ENCODE results near the gene SSBP4. TPM values are rescaled to one million over a fixed set of nuclear protein-coding genes. Genes with fewer than 3 reads are reported as not detected.

SSBP4 gene
- total RNA-seq, 1 donor from 2014 or later = 28.5 TPM

DNA sequence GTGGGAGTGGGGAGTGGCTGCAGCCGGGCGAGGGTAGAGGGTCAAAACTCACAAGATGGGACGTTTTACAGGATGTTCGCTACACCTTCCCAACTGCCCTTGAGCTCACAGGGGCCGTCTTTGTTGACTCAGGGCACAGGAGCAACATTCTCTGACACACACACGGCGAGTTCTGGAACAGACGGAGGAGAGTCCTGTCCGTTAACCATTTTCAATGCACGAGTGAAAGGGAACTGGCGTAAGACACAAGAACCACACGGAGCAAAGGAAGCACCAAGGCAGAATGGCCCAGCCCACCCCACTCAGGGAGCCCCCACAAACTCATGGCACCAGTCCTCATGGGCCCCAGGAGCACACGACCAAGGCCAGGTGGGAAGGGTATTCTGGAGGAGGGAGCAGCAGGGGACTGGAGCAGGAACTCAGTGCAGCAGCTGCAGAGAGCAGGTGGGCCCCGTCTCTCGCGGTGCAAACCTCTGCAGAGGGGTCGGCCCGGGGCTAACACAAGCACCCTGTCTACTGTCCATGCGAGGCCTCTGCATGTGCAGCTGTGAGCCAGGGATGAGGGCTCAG, 56.6 kb downstream of the SSBP4 start:
- ATAC-seq (ENCODE audit: low read depth) (no peak), DNase-seq (no peak)
- ChIA-PET CTCF (no interaction called here), POLR2A (no interaction called here)
- intact Hi-C loops (cut with micrococcal nuclease) = no loop called here
- peaks cover 25% of the 10 kb centered on the region for H3K36me3 Mint-ChIP-seq (ENCODE audit: low read depth)
- H3K4me1 Mint-ChIP-seq = peaks cover 52% of the 10 kb centered on the region
- no peaks in the 10 kb centered on the region for H3K27me3 Mint-ChIP-seq
- no peaks in the 10 kb centered on the region for H3K9me3 Mint-ChIP-seq
- H3K27ac Mint-ChIP-seq = no peak overlapping the region
- TF ChIP-seq CTCF (IDR thresholded peaks at IDR 0.05) = no peak
- H3K4me3 Mint-ChIP-seq = no peak overlapping the region

GRCh38 chr19:18476507-18477041, 57.4 kb downstream of the SSBP4 start:
- H3K27me3 Mint-ChIP-seq = no peaks in the 10 kb centered on the region
- no peak for TF ChIP-seq CTCF (IDR thresholded peaks at IDR 0.05)
- H3K36me3 Mint-ChIP-seq (ENCODE audit: low read depth) = peaks cover 18% of the 10 kb centered on the region
- CTCF ChIA-PET = no interaction called here
- no peak for ATAC-seq (ENCODE audit: low read depth)
- peaks cover 59% of the 10 kb centered on the region for H3K4me1 Mint-ChIP-seq
- POLR2A ChIA-PET = no interaction called here
- DNase-seq = no peak
- intact Hi-C loops (cut with micrococcal nuclease) = no loop called here
- no peak overlapping the region for H3K27ac Mint-ChIP-seq
- H3K9me3 Mint-ChIP-seq = no peaks in the 10 kb centered on the region
- H3K4me3 Mint-ChIP-seq = no peak overlapping the region

- Mint-ChIP-seq H3K4me1 (peaks cover 60% of the 10 kb centered on the region), H3K27me3 (no peaks in the 10 kb centered on the region), H3K36me3 (ENCODE audit: low read depth) (peaks cover 12% of the 10 kb centered on the region), H3K4me3 (no peak overlapping the region), H3K27ac (peak overlapping the region; percentile 71), H3K9me3 (no peaks in the 10 kb centered on the region)
- TF ChIP-seq CTCF (IDR thresholded peaks at IDR 0.05) = no peak
- intact Hi-C loops (cut with micrococcal nuclease) = no loop called here
- POLR2A ChIA-PET = no interaction called here
- ATAC-seq (ENCODE audit: low read depth) = no peak
- CTCF ChIA-PET = no interaction called here
- DNase-seq = no peak
Measured at GRCh38 chr19:18477042-18477779, 58.0 kb downstream of the SSBP4 start.

GRCh38 chr19:18477974-18478373, 58.8 kb downstream of the SSBP4 start:
- intact Hi-C loops (cut with micrococcal nuclease) = no loop called here
- H3K4me3 Mint-ChIP-seq = no peak overlapping the region
- ChIA-PET CTCF (no interaction called here), POLR2A (interaction anchor here (0.9 kb wide), 1 partner anchor 42 kb away, joined by 4 read pairs; no protein-coding TSS in a partner anchor)
- no peak for TF ChIP-seq CTCF (IDR thresholded peaks at IDR 0.05)
- H3K27me3 Mint-ChIP-seq = no peaks in the 10 kb centered on the region
- H3K27ac Mint-ChIP-seq = peak overlapping the region; percentile 71
- ATAC-seq (ENCODE audit: low read depth) (peak; percentile 13), DNase-seq (no peak)
- peaks cover 64% of the 10 kb centered on the region for H3K4me1 Mint-ChIP-seq
- no peaks in the 10 kb centered on the region for H3K9me3 Mint-ChIP-seq
- H3K36me3 Mint-ChIP-seq (ENCODE audit: low read depth) = peaks cover 7% of the 10 kb centered on the region

GRCh38 chr19:18478545-18479311, 59.5 kb downstream of the SSBP4 start:
- H3K36me3 Mint-ChIP-seq (ENCODE audit: low read depth) = peaks cover 6% of the 10 kb centered on the region
- peak overlapping the region; percentile 69 for H3K27ac Mint-ChIP-seq
- peaks cover 67% of the 10 kb centered on the region for H3K4me1 Mint-ChIP-seq
- CTCF ChIA-PET = no interaction called here
- no peak for TF ChIP-seq CTCF (IDR thresholded peaks at IDR 0.05)
- POLR2A ChIA-PET = interaction anchor here (0.6 to 0.9 kb wide), 3 partner anchors 17 to 46 kb away, joined by 4 to 5 read pairs (median 4); no protein-coding TSS in a partner anchor
- H3K4me3 Mint-ChIP-seq = peak overlapping the region; percentile 3
- DNase-seq = no peak
- no peaks in the 10 kb centered on the region for H3K27me3 Mint-ChIP-seq
- intact Hi-C loops (cut with micrococcal nuclease) = no loop called here
- peak; percentile 81 for ATAC-seq (ENCODE audit: low read depth)
- H3K9me3 Mint-ChIP-seq = no peaks in the 10 kb centered on the region

Measured in activated B cell treated with CpG ODN at 0.5 μM for 24 hours (primary cell).